NCI-H2196 (cell line): ENCODE data around the gene BICD1.
"Not testable (repeated sequence)": the region's sequence is repeated elsewhere in the genome, so short reads cannot be mapped to it uniquely, and the experiment has no call there.

Experiments used
- DNase-seq: peaks from one replicate; lab custom pipeline; 2025; ENCODE audit not compliant: unreplicated experiment; lab: John Stamatoyannopoulos, UW

The BICD1 gene

DNA sequence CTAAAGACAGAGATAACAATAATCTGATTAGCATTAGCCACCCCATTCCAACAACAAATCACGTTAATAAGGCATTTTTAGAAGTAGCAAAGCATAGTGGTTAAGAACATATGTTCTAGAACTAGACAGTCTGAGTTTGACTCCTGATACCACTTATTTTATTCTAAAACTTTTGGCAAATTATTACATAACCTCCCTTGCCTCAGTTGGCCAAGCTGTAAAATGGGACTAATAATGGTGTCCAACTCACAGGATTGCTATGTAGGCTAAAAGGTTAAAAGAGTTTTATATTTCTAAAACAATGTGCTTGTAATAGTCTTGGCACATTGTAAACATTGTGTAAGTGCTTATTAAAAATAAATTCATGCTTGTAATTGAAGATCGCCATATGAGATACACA is 168.0 kb downstream of the BICD1 start:
- no peak for DNase-seq

GRCh38 chr12:32275520-32275919 is 168.9 kb downstream of the BICD1 start:
- not testable (repeated sequence) for DNase-seq

GRCh38 chr12:32277774-32278173 is 171.1 kb downstream of the BICD1 start:
- DNase-seq: no peak

GRCh38 chr12:32281098-32281497 is 174.5 kb downstream of the BICD1 start:
- no peak for DNase-seq

DNA sequence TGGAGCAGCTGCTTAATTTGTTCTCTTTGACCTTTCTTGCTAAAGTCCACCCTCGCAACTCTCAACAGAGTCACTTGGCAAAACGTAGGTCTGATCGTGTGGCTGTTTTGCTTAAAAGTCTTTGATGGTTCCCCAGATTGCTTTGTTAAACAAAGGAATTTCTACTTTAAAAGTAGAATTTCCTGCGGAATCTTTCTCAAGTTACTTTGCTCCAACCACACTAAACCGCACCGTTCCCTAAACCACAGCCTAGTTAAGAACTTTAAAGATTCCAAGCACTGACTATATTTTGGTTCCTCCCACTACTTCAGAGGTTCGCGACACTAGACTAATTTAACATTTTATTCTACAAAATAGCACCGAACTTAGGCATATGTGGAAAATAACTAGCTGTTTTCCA is 177.9 kb downstream of the BICD1 start:
- DNase-seq: no peak

DNA sequence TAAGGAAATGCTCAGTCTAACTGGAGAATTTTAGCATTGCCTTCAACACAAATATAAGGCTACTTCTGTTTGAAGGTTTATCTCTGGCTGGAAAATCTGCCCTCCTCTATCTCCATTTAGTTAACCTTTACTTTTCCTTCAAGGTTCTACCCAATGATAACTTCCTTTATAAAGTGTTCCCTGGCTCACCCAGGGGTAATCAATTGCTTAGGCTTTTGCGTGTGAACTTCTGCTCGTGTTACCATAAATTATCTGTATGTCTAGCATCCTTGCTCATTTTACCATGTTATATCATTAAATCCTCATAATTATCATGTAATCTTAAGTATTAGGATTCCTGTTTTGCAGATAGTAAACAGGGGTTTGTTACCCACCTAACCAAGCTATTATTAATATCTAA is 178.4 kb downstream of the BICD1 start:
- no peak for DNase-seq

- no peak for DNase-seq
These were observed 178.8 kb downstream of the BICD1 start for GRCh38 chr12:32285489-32285888.

DNA sequence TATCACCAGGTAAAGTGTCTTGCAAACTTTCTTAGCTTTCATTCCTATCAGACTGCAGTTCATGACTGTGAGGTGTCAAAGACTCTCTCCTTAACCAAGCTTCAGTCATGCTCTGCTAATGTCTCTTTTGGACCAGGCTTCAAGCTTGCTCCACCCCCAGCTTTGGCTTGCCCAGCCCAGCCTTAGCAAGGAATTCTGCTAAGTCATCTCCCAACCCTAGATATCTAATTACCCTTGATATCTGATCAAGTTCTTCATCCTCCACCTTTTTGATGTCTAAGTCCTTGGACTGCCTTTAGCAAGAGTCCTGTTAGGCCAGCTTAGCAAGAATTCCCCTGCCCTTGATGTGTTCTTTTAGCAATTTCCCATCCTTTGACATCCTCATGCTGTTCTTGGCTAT is 183.8 kb downstream of the BICD1 start:
- DNase-seq: no peak

- DNase-seq: no peak
These were observed 185.5 kb downstream of the BICD1 start for GRCh38 chr12:32292151-32292550.

GRCh38 chr12:32293808-32294419 is 187.3 kb downstream of the BICD1 start:
- DNase-seq: no peak

GRCh38 chr12:32296567-32296966 is 189.9 kb downstream of the BICD1 start:
- no peak for DNase-seq

- DNase-seq: no peak
These were observed 192.3 kb downstream of the BICD1 start for GRCh38 chr12:32298917-32299316.

- DNase-seq: no peak
These were observed 194.6 kb downstream of the BICD1 start for GRCh38 chr12:32301216-32301615.

DNA sequence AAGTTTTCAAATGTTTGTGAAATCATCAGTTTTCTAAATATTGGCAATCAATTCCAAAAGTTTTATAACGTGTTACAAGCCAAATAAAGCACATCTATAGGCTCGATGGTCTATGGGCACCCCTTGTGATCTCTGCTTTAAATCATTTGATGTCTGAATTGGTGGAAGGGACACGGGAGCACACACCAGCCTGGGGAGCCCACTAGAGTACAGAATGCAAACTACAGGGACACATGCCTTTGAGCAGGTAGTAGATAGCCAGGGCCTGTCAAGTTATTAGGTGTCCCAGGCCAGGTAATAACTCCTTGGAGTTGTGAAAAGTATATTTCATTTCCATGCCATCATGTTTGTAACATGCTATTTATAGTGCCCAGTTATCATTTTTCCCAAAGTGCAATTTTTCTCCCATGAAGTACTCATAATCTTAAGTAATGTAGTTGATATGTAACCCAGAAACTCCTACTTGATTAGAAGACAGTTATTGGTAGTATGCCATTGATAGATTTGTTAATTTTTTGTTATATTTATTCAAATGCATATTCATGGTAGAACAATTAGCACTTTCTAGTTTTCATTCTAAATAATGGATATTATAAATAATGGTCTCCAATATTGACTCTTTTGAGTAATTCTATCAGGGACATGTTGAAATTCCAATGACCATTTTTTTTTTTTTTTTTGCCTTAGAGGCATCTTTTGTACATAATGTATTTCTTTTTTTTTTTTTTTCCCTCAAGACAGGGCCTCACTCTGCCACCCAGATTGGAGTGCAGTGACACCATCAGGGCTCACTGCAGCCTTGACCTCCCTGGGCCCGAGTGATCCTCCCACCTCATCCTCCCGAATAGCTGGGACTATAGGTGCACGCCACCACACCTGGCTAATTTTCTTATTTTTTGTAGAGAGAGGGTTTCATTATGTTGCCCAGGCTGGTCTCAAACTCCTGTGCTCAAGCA is 195.8 kb downstream of the BICD1 start:
- peak; percentile 32 for DNase-seq

DNA sequence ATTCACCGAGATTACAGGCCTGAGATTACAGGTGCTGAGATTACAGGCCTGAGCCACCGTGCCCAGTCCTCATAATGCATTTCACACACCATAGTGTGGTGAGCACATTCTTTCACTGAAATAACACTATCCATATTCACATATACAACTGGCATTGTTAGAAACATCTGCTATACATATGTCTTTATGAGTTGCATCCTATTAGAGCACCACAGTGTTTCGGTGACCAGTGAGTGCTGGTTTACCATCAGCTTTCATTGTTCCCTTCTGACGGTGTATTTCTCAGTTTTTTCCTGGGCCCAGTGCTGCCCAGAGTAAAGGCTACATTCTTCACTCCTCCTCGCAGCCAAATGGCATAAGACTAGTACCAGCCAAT is 196.5 kb downstream of the BICD1 start:
- no peak for DNase-seq

DNA sequence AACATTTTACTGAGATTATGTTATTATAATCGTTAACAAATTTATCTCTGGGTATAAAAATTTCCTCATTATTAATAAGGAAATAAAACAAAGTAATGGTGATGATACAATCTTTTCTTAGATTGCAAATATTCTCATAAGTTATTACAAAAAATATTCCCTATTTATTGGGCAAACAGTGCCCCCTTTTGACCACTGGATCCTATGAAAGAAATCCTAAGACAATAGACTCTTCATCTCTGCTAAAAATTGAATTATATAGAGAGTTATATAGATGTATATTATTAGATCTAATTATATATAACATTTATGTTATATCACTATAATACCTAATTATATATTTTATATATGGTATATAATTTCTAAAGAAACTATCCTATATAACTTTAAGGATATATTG is 198.5 kb downstream of the BICD1 start:
- DNase-seq: peak; percentile 25

DNA sequence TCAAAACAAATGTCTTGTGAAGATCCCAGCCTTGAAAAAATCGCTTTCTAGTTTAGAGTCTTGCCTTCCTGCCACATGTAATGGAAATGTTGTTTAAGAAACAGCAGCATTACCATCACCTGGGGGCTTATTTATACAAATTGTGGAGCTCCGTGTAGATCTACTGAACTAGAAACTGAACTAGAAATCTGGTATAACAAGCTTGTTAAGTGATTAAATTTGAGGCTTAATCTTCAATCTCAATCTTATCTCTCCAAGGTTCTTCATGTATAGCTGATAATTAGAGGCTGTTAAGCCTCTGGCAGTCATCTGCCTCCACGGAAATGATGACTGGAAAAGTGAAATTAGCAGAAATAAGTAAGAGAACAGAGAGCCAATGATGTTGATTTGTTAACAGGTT is 200.7 kb downstream of the BICD1 start:
- no peak for DNase-seq

DNA sequence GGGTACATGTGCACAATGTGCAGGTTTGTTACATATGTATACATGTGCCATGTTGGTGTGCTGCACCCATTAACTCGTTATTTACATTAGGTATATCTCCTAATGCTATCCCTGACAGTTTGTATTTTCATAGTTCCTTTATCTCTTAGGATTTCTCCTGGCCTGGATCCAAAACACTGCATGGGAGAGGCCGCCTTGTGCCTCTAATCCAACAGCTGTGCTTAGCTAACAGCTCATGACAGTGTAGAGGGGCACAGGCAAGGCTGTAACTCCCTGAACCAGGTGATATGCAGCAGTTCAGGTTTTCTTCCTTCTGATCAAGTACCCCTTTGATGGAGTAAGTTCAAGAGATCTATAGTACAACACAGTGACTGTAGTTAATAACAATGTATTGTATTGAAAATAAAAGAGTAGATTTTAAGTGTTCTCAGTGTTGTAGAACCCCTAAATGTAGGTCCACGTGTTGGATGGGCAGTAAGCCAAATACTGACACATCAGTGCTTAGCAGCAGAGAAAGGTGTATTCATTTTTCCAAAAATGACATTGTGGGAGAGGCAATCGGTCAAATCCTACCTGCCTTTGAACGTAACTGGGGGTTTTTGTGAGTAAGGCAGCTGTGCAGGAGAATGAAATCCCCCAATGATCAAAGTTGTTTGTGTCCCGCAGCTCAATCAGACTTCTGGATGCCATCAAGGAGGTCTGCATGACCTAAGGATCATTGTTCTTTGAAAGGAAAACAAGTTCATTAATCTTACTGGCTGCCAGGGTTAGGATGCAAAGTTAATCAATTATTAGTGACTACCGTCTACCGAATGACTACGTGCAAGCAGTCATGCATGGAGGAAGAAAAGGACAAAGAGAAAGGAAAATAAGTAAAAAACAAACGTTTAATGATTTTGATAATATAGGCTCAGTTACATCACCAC is 203.4 kb downstream of the BICD1 start:
- no peak for DNase-seq

DNA sequence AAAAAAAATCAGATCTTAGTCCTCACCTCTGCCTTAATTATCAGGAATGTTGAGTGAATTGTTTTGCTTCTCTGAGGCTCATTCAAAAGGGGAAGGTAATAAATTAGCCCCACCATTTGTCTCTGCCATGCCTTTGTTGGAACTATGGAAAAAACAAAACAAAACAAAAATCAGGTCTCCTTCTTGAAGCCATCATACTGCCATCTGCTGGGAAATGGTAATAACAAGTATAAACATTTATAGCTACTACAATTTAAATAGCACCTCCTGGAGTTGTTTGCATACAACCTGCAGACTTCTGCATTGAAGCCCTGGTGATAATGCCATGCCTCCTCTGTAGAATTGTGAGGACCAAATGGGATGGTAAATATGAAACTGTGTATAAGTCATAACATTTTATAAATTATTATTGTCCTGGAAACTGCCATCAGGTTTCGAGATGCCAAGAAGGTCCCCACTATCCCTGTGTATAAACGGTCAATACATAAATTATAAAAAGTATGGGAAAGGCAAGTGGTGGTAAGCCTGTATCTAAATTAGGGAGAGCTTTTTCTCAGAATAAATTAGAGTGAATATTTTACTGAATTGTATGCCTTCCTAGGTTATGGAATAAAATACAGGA is 205.5 kb downstream of the BICD1 start:
- peak; percentile 58 for DNase-seq

GRCh38 chr12:32322354-32322753 is 215.7 kb downstream of the BICD1 start:
- DNase-seq: no peak

- no peak for DNase-seq
These were observed 224.5 kb downstream of the BICD1 start for GRCh38 chr12:32331133-32331532.
